GM12878 (cell line): Measurements from ENCODE around the gene BSN.

Experiments
- EZH2 ChIP-seq: IDR thresholded peaks from 2 replicates; pipeline ENCODE4 v1.6.1; 2012; ENCODE audit warnings: low read depth, mild to moderate bottlenecking, control low read depth, inconsistent platforms, low read length, borderline replicate concordance; ENCODE audit not compliant: control insufficient read depth
- FOS ChIP-seq: IDR thresholded peaks from 3 replicates; pipeline ENCODE4 v1.6.1; 2011; ENCODE audit warnings: borderline replicate concordance; ENCODE audit not compliant: insufficient read length; ENCODE audit errors: extremely low read depth
- MEF2A ChIP-seq: IDR thresholded peaks from 2 replicates; pipeline ENCODE4 v1.6.1; 2011; ENCODE audit warnings: low read depth, mild to moderate bottlenecking, low read length, moderate library complexity; ENCODE audit not compliant: insufficient read depth
- POLR2A ChIP-seq: IDR thresholded peaks from 2 replicates; pipeline ENCODE4 v1.6.1; 2011; ENCODE audit warnings: low read depth, mild to moderate bottlenecking, low read length
- POLR2AphosphoS5 ChIP-seq: IDR thresholded peaks from 2 replicates; pipeline ENCODE4 v1.6.1; 2011; ENCODE audit warnings: mild to moderate bottlenecking, low read length, inconsistent platforms
- SRF ChIP-seq, 2 experiments: IDR thresholded peaks; 2 replicates each; pipeline ENCODE4 v1.6.1; 2011; ENCODE audit warnings: low read depth in 2 of 2, low read length in 2 of 2, mild to moderate bottlenecking in 1 of 2, moderate library complexity in 1 of 2
- TF ChIP-seq, protein P1 (sequence below): fragments of 450-650 bp; IDR thresholded peaks from 2 replicates; pipeline ENCODE4 v1.6.1; 2017; ENCODE audit warnings: low read depth, mild to moderate bottlenecking, moderate library complexity
- TF ChIP-seq, protein P2 (sequence below), 3 experiments: IDR thresholded peaks in 2 of 3; conservative IDR thresholded peaks in 1 of 3; 2 replicates each; pipeline ENCODE4 v1.5.1; 2011; ENCODE audit warnings: low read depth in 3 of 3, low read length in 3 of 3, mild to moderate bottlenecking in 3 of 3, control low read depth in 2 of 3, moderate library complexity in 2 of 3, inconsistent platforms in 1 of 3, mixed read lengths in 1 of 3; ENCODE audit not compliant: control insufficient read depth in 2 of 3, insufficient read depth in 1 of 3; ENCODE audit errors: extremely low read depth in 1 of 3

DNA sequence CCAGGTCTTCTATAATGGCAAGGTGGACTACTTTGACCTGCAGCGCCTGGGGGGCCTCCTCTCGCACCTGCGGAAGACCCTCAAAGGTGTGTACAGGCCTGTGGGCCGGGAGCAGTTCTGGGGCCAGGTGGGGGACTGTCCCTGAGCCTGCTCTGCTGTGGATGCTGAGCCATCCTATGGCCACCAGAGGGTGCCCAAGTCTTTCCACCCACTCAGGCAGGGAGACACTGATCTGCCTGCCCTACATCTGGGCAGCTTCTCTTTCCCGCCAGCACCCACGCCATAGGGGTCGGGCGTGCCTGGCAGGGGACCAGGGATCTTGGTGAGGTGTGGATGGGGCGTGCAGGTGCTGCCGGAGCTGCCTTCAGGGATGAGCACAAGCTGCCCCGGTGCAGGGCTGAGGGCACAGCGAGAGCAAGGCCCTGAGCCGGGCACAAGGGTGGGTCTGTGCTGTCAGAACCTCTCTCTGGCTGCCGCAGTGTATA is 149.2 kb downstream of the BSN start:
- TF ChIP-seq POLR2AphosphoS5, result no peak
- TF ChIP-seq SRF (IDR thresholded peaks at IDR 0.05; ENCODE audit: low read depth in 2 of 2, low read length in 2 of 2), result no peak
- no peak for TF ChIP-seq EZH2
- TF ChIP-seq, protein P1, sequence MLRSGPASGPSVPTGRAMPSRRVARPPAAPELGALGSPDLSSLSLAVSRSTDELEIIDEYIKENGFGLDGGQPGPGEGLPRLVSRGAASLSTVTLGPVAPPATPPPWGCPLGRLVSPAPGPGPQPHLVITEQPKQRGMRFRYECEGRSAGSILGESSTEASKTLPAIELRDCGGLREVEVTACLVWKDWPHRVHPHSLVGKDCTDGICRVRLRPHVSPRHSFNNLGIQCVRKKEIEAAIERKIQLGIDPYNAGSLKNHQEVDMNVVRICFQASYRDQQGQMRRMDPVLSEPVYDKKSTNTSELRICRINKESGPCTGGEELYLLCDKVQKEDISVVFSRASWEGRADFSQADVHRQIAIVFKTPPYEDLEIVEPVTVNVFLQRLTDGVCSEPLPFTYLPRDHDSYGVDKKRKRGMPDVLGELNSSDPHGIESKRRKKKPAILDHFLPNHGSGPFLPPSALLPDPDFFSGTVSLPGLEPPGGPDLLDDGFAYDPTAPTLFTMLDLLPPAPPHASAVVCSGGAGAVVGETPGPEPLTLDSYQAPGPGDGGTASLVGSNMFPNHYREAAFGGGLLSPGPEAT, result no peak
- TF ChIP-seq FOS, result no peak
- no peak for TF ChIP-seq POLR2A
- TF ChIP-seq MEF2A, result no peak
- TF ChIP-seq, protein P2, sequence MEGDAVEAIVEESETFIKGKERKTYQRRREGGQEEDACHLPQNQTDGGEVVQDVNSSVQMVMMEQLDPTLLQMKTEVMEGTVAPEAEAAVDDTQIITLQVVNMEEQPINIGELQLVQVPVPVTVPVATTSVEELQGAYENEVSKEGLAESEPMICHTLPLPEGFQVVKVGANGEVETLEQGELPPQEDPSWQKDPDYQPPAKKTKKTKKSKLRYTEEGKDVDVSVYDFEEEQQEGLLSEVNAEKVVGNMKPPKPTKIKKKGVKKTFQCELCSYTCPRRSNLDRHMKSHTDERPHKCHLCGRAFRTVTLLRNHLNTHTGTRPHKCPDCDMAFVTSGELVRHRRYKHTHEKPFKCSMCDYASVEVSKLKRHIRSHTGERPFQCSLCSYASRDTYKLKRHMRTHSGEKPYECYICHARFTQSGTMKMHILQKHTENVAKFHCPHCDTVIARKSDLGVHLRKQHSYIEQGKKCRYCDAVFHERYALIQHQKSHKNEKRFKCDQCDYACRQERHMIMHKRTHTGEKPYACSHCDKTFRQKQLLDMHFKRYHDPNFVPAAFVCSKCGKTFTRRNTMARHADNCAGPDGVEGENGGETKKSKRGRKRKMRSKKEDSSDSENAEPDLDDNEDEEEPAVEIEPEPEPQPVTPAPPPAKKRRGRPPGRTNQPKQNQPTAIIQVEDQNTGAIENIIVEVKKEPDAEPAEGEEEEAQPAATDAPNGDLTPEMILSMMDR (IDR thresholded peaks at IDR 0.05 in 2 of 3, conservative IDR thresholded peaks at IDR 0.05 in 1 of 3; ENCODE audit: control insufficient read depth in 2 of 3, extremely low read depth in 1 of 3, insufficient read depth in 1 of 3, low read depth in 3 of 3, low read length in 3 of 3), result peak; percentile 85 to 96 (median 90); a peak in 5 of 6 replicates
